ENCODE measurements around the gene NFASC.

- TF ChIP-seq, protein P1, sequence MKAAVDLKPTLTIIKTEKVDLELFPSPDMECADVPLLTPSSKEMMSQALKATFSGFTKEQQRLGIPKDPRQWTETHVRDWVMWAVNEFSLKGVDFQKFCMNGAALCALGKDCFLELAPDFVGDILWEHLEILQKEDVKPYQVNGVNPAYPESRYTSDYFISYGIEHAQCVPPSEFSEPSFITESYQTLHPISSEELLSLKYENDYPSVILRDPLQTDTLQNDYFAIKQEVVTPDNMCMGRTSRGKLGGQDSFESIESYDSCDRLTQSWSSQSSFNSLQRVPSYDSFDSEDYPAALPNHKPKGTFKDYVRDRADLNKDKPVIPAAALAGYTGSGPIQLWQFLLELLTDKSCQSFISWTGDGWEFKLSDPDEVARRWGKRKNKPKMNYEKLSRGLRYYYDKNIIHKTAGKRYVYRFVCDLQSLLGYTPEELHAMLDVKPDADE (IDR thresholded peaks at IDR 0.05): no peak
- TF ChIP-seq CTCF (conservative IDR thresholded peaks at IDR 0.05; ENCODE audit: low read depth in 2 of 2) (no peak), POLR2AphosphoS5 (IDR thresholded peaks at IDR 0.05; ENCODE audit: low read depth) (no peak), EZH2phosphoT487 (IDR thresholded peaks at IDR 0.05; ENCODE audit: unreplicated experiment) (no peak), EZH2 (IDR thresholded peaks at IDR 0.05; ENCODE audit: low read depth, unreplicated experiment) (no peak), JUNB (IDR thresholded peaks at IDR 0.05; ENCODE audit: unreplicated experiment) (no peak), CREB1 (CRISPR knock-in tag; IDR thresholded peaks at IDR 0.05; ENCODE audit: low read depth) (no peak), ZNF114 (CRISPR knock-in tag; IDR thresholded peaks at IDR 0.05) (no peak)
- TF ChIP-seq, protein P2, sequence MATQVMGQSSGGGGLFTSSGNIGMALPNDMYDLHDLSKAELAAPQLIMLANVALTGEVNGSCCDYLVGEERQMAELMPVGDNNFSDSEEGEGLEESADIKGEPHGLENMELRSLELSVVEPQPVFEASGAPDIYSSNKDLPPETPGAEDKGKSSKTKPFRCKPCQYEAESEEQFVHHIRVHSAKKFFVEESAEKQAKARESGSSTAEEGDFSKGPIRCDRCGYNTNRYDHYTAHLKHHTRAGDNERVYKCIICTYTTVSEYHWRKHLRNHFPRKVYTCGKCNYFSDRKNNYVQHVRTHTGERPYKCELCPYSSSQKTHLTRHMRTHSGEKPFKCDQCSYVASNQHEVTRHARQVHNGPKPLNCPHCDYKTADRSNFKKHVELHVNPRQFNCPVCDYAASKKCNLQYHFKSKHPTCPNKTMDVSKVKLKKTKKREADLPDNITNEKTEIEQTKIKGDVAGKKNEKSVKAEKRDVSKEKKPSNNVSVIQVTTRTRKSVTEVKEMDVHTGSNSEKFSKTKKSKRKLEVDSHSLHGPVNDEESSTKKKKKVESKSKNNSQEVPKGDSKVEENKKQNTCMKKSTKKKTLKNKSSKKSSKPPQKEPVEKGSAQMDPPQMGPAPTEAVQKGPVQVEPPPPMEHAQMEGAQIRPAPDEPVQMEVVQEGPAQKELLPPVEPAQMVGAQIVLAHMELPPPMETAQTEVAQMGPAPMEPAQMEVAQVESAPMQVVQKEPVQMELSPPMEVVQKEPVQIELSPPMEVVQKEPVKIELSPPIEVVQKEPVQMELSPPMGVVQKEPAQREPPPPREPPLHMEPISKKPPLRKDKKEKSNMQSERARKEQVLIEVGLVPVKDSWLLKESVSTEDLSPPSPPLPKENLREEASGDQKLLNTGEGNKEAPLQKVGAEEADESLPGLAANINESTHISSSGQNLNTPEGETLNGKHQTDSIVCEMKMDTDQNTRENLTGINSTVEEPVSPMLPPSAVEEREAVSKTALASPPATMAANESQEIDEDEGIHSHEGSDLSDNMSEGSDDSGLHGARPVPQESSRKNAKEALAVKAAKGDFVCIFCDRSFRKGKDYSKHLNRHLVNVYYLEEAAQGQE (IDR thresholded peaks at IDR 0.05; ENCODE audit: unreplicated experiment): no peak
These were observed 145.9 kb downstream of the NFASC start for GRCh38 chr1:205016584-205016983.
